IMR-90 (cell line): Measurements from ENCODE around the gene AP2A1. TPM values are rescaled to one million over a fixed set of nuclear protein-coding genes. Genes with fewer than 3 reads are reported as not detected.

ENCODE experiments used
- ATAC-seq: fragments of 200-7000 bp; cut with Tn5 transposase; 2 replicates; pipeline ENCODE4 v1.9.1; 2020; ENCODE audit warnings: low read depth, mild to moderate bottlenecking, moderate library complexity
- BruUV-seq: library from RNA; stranded (reverse); fragments of 400-500 nt; replicated peaks from 2 replicates; lab custom pipeline; 2021; lab: Mats Ljungman, UMichigan
- CTCF ChIA-PET: fragments of 300-600 bp; formaldehyde crosslinking; extraction: SDS; loops from one replicate; lab custom pipeline; 2021; ENCODE audit warnings: antibody characterized with exemption; lab: Yijun Ruan, JAX
- POLR2A ChIA-PET: fragments of 300-600 bp; sonication (Branson Sonifier 250); formaldehyde crosslinking; loops from one replicate; lab custom pipeline; 2022; ENCODE audit warnings: antibody characterized with exemption; ENCODE audit not compliant: unreplicated experiment; lab: Charles Lee
- DNase-seq: peaks from one replicate; pipeline ENCODE4 v3.0.0; 2013
- H2AFZ ChIP-seq: replicated peaks from 2 replicates; pipeline ENCODE3; 2013; ENCODE audit warnings: low read length, mild to moderate bottlenecking; ENCODE audit not compliant: poor library complexity
- H2AK5ac ChIP-seq: 2 replicates; pipeline ENCODE4 v1.6.1; 2013; ENCODE audit warnings: low read depth, low read length, inconsistent platforms
- H2AK9ac ChIP-seq: replicated peaks from 2 replicates; pipeline ENCODE3; 2013; ENCODE audit warnings: mild to moderate bottlenecking, low read depth, low read length, moderate library complexity; ENCODE audit not compliant: poor library complexity
- H2BK120ac ChIP-seq: 2 replicates; pipeline ENCODE4 v1.6.1; 2013; ENCODE audit warnings: low read depth, low read length, inconsistent platforms
- H2BK15ac ChIP-seq: 3 replicates; pipeline ENCODE4 v1.6.1; 2013; ENCODE audit warnings: low read depth, low read length, inconsistent platforms
- H2BK20ac ChIP-seq: 2 replicates; pipeline ENCODE4 v1.6.1; 2013; ENCODE audit warnings: low read depth, mild to moderate bottlenecking, inconsistent platforms, low read length, moderate library complexity
- H2BK5ac ChIP-seq: 2 replicates; pipeline ENCODE4 v1.6.1; 2013; ENCODE audit warnings: mild to moderate bottlenecking, low read depth, low read length, inconsistent platforms; ENCODE audit not compliant: poor library complexity, severe bottlenecking
- H3K14ac ChIP-seq: replicated peaks from 2 replicates; pipeline ENCODE4 v1.6.1; 2013; ENCODE audit warnings: low read depth, low read length, inconsistent platforms
- H3K18ac ChIP-seq: 2 replicates; pipeline ENCODE4 v1.6.1; 2013; ENCODE audit warnings: low read depth, low read length, control low read depth
- H3K23ac ChIP-seq: 2 replicates; pipeline ENCODE4 v1.6.1; 2013; ENCODE audit warnings: low read depth, low read length, inconsistent platforms
- H3K27ac ChIP-seq: 2 replicates; pipeline ENCODE4 v1.5.1; 2013; ENCODE audit warnings: mild to moderate bottlenecking, control low read depth, low read length; ENCODE audit not compliant: insufficient read depth
- H3K27me3 ChIP-seq: 2 replicates; pipeline ENCODE4 v1.6.1; 2013; ENCODE audit warnings: low read length; ENCODE audit not compliant: control insufficient read depth, insufficient read depth
- H3K36me3 ChIP-seq: 2 replicates; pipeline ENCODE4 v1.6.1; 2013; ENCODE audit warnings: low read length, mixed read lengths; ENCODE audit not compliant: control insufficient read depth, insufficient read depth
- H3K4ac ChIP-seq: 2 replicates; pipeline ENCODE4 v1.6.1; 2013; ENCODE audit warnings: low read depth, low read length, inconsistent platforms
- H3K4me1 ChIP-seq: 2 replicates; pipeline ENCODE4 v1.6.1; 2013; ENCODE audit warnings: low read length, mixed read lengths; ENCODE audit not compliant: control insufficient read depth, insufficient read depth
- H3K4me2 ChIP-seq: 2 replicates; pipeline ENCODE4 v1.6.1; 2013; ENCODE audit warnings: low read depth, mild to moderate bottlenecking, control low read depth, low read length, moderate library complexity
- H3K4me3 ChIP-seq: 2 replicates; pipeline ENCODE4 v1.5.1; 2013; ENCODE audit warnings: low read depth, mild to moderate bottlenecking, control low read depth, low read length, moderate library complexity; ENCODE audit not compliant: insufficient read depth
- H3K56ac ChIP-seq: 2 replicates; pipeline ENCODE4 v1.6.1; 2013; ENCODE audit warnings: low read length, inconsistent platforms; ENCODE audit not compliant: insufficient read depth; ENCODE audit errors: extremely low read depth
- H3K79me1 ChIP-seq, 2 experiments: 2 replicates each; pipeline ENCODE4 v1.6.1; 2013; ENCODE audit warnings: low read length in 2 of 2, inconsistent platforms in 1 of 2, low read depth in 1 of 2
- H3K9ac ChIP-seq: 2 replicates; pipeline ENCODE4 v1.6.1; 2013; ENCODE audit warnings: low read depth, low read length, control low read depth
- H3K9me1 ChIP-seq: 2 replicates; pipeline ENCODE4 v1.6.1; 2013; ENCODE audit warnings: low read length, inconsistent platforms; ENCODE audit not compliant: insufficient read depth
- H3K9me3 ChIP-seq: 2 replicates; pipeline ENCODE4 v1.6.1; 2013; ENCODE audit warnings: low read length; ENCODE audit not compliant: control insufficient read depth, insufficient read depth
- H4K20me1 ChIP-seq: 2 replicates; pipeline ENCODE4 v1.6.1; 2013; ENCODE audit warnings: low read length, inconsistent platforms; ENCODE audit not compliant: insufficient read depth
- H4K5ac ChIP-seq: 2 replicates; pipeline ENCODE4 v1.6.1; 2013; ENCODE audit warnings: mild to moderate bottlenecking, low read depth, low read length, control low read depth
- H4K8ac ChIP-seq, 2 experiments: 2 replicates each; pipeline ENCODE4 v1.6.1; 2013; ENCODE audit warnings: low read depth in 2 of 2, low read length in 2 of 2, control low read depth in 1 of 2, inconsistent platforms in 1 of 2
- H4K91ac ChIP-seq: 2 replicates; pipeline ENCODE4 v1.6.1; 2013; ENCODE audit warnings: low read depth, low read length, inconsistent platforms; ENCODE audit not compliant: insufficient read depth
- BHLHE40 ChIP-seq: fragments of 150-350 bp; IDR thresholded peaks from 2 replicates; pipeline ENCODE4 v1.6.1; 2016; ENCODE audit warnings: mild to moderate bottlenecking, low read depth, low read length
- CEBPB ChIP-seq: IDR thresholded peaks from 2 replicates; pipeline ENCODE4 v1.6.1; 2012; ENCODE audit warnings: low read depth, low read length, improper control_type of control experiment
- CHD1 ChIP-seq: IDR thresholded peaks from 2 replicates; pipeline ENCODE4 v1.6.1; 2012; ENCODE audit warnings: low read depth, low read length, improper control_type of control experiment
- CTCF ChIP-seq: conservative IDR thresholded peaks from 2 replicates; pipeline ENCODE4 v1.5.1; 2012; ENCODE audit warnings: mild to moderate bottlenecking, low read depth, low read length, improper control_type of control experiment
- ELK1 ChIP-seq: fragments of 150-350 bp; IDR thresholded peaks from 2 replicates; pipeline ENCODE4 v1.6.1; 2016; ENCODE audit warnings: low read depth, mild to moderate bottlenecking, low read length, moderate library complexity, borderline replicate concordance
- FOS ChIP-seq: fragments of 150-350 bp; IDR thresholded peaks from 2 replicates; pipeline ENCODE4 v1.6.1; 2016; ENCODE audit warnings: low read depth, low read length
- MAFK ChIP-seq: IDR thresholded peaks from 2 replicates; pipeline ENCODE4 v1.6.1; 2012; ENCODE audit warnings: low read depth, low read length, improper control_type of control experiment
- MAZ ChIP-seq: IDR thresholded peaks from 2 replicates; pipeline ENCODE4 v1.6.1; 2012; ENCODE audit warnings: low read depth, mild to moderate bottlenecking, low read length, improper control_type of control experiment, moderate library complexity, borderline replicate concordance
- MXI1 ChIP-seq: IDR thresholded peaks from 2 replicates; pipeline ENCODE4 v1.6.1; 2012; ENCODE audit warnings: low read depth, mild to moderate bottlenecking, low read length, moderate library complexity, borderline replicate concordance
- NFE2L2 ChIP-seq: fragments of 150-350 bp; IDR thresholded peaks from 2 replicates; pipeline ENCODE4 v1.6.1; 2016; ENCODE audit warnings: low read depth, mild to moderate bottlenecking, low read length
- POLR2A ChIP-seq: IDR thresholded peaks from 2 replicates; pipeline ENCODE4 v1.6.1; 2012; ENCODE audit warnings: mild to moderate bottlenecking, low read depth, low read length
- RAD21 ChIP-seq: IDR thresholded peaks from 2 replicates; pipeline ENCODE4 v1.6.1; 2012; ENCODE audit warnings: low read length, improper control_type of control experiment
- RCOR1 ChIP-seq: IDR thresholded peaks from 2 replicates; pipeline ENCODE4 v1.6.1; 2012; ENCODE audit warnings: mild to moderate bottlenecking, low read length, improper control_type of control experiment; ENCODE audit not compliant: insufficient replicate concordance
- RFX5 ChIP-seq: IDR thresholded peaks from 2 replicates; pipeline ENCODE4 v1.8.0; 2012; ENCODE audit warnings: low read depth, mild to moderate bottlenecking, low read length, moderate library complexity
- SMC3 ChIP-seq: fragments of 150-350 bp; IDR thresholded peaks from 2 replicates; pipeline ENCODE4 v1.6.1; 2016; ENCODE audit warnings: low read depth, mild to moderate bottlenecking, antibody characterized with exemption, low read length, moderate library complexity
- USF2 ChIP-seq: fragments of 150-350 bp; IDR thresholded peaks from 2 replicates; pipeline ENCODE4 v1.6.1; 2017; ENCODE audit warnings: mild to moderate bottlenecking, antibody characterized with exemption, low read length, low read depth
- WGBS, 2 experiments: methylation state at CpG; one replicate each; pipeline versions ENCODE4 v1.1.5 to v1.1.7; 2013; ENCODE audit warnings: missing lambda C conversion rate in 2 of 2; ENCODE audit not compliant: insufficient read length in 1 of 2; ENCODE audit errors: extremely low coverage in 2 of 2; 5-methylcytosine and 5-hydroxymethylcytosine counted together
- dilution Hi-C: fragments of 300-500 bp; cut with HindIII; formaldehyde crosslinking; loops from one replicate; pipeline ENCODE4 v1.14.3; 2018; ENCODE audit warnings: low sequenced_read_pairs; ENCODE audit not compliant: unreplicated experiment
- in situ Hi-C: fragments of 300-500 bp; cut with MboI; formaldehyde crosslinking; loops from 3 replicates; pipeline ENCODE4 v1.14.3; 2019; ENCODE audit warnings: low sequenced_read_pairs, inconsistent platforms, mixed read lengths
- intact Hi-C: fragments of 100-400 bp; cut with micrococcal nuclease; formaldehyde crosslinking; loops from 2 replicates; pipeline ENCODE4 v1.10.0; 2022
- polyA plus RNA-seq, 3 experiments: library from polyadenylated mRNA; depleted of rRNA; stranded (reverse); fragments of >200 nt; gene quantifications; 2 replicates each; pipeline ENCODE4 v1.2.3, GENCODE V29; 2012; ENCODE audit warnings: low replicate concordance in 1 of 3
- total RNA-seq: library from RNA; depleted of rRNA; stranded (reverse); fragments of >200 nt; gene quantifications from 2 replicates; pipeline ENCODE4 v1.2.3, GENCODE V29; 2012

Gene AP2A1
- total and polyA plus RNA-seq, 2 of the 4 experiments (the other 2 are of a cell fraction): 40.7 to 122 TPM

GRCh38 chr19:49833599-49833998 is 66.8 kb downstream of the AP2A1 start:
- no peaks in the 10 kb centered on the region for H3K27me3 ChIP-seq
- H4K8ac ChIP-seq: no peak overlapping the region
- H3K27ac ChIP-seq: no peak overlapping the region
- no peak overlapping the region for H3K4me3 ChIP-seq
- H3K9ac ChIP-seq: no peak overlapping the region
- H4K5ac ChIP-seq: no peak overlapping the region
- H2BK15ac ChIP-seq: no peak overlapping the region
- in situ Hi-C loops (no loop called here), intact Hi-C loops (no loop called here), dilution Hi-C loops (no loop called here)
- H3K9me3 ChIP-seq: no peaks in the 10 kb centered on the region
- H2AK9ac ChIP-seq: no peak overlapping the region
- no peaks in the 10 kb centered on the region for H3K4me1 ChIP-seq
- ChIA-PET CTCF (no interaction called here), POLR2A (no interaction called here)
- no peak overlapping the region for H3K23ac ChIP-seq
- H2BK20ac ChIP-seq: no peak overlapping the region
- no peak overlapping the region for H4K91ac ChIP-seq
- H4K20me1 ChIP-seq: peaks cover 6% of the 10 kb centered on the region; the same call in 1 of the 2 replicates
- no peak overlapping the region for H2BK120ac ChIP-seq
- whole genome bisulfite sequencing, 2 experiments: 96% methylated on average over 6 of the region's 7 CpGs; no CpG with 5 or more reads in 1 of the 2 experiments
- no peak overlapping the region for H3K14ac ChIP-seq
- peaks cover 76% of the 10 kb centered on the region for H3K36me3 ChIP-seq
- peaks cover 6% of the 10 kb centered on the region; the same call in 1 of the 2 replicates for H3K9me1 ChIP-seq
- no peak overlapping the region for H3K4me2 ChIP-seq
- no TSS peak for BruUV-seq
- H3K79me1 ChIP-seq: peaks cover 0 to 23% of the 10 kb centered on the region in 2 experiments; a peak in 2 of 4 replicates
- no peak overlapping the region for H3K4ac ChIP-seq
- no peak overlapping the region for H2AK5ac ChIP-seq
- no peak overlapping the region for H2BK5ac ChIP-seq
- H2AFZ ChIP-seq: no peak overlapping the region
- no peak overlapping the region for H3K18ac ChIP-seq
- TF ChIP-seq USF2 (no peak), MAZ (no peak), CHD1 (no peak), RFX5 (no peak), MXI1 (no peak), CTCF (no peak), SMC3 (no peak), RCOR1 (no peak), ELK1 (no peak), NFE2L2 (no peak), CEBPB (no peak), MAFK (no peak), RAD21 (no peak), FOS (no peak), POLR2A (no peak), BHLHE40 (no peak)
- ATAC-seq (no peak), DNase-seq (no peak)
- H3K56ac ChIP-seq: no peak overlapping the region
